Upper lobe of left lung (tissue), 6 donors: ENCODE measurements around the gene KIFBP. TPM values are rescaled to one million over a fixed set of nuclear protein-coding genes. Genes with fewer than 3 reads are reported as not detected.
"Not testable (repeated sequence)": the region's sequence is repeated elsewhere in the genome, so short reads cannot be mapped to it uniquely, and the experiment has no call there.

Source experiments
- ATAC-seq, 2 donors: fragments of 200-7000 bp; cut with Tn5 transposase; one replicate each; pipeline ENCODE4 v1.9.1; 2022; ENCODE audit warnings: mild to moderate bottlenecking in 2 of 2, moderate library complexity in 2 of 2; ENCODE audit not compliant: low FRiP score in 2 of 2
- DNase-seq, 2 donors: peaks; one replicate each; pipeline ENCODE4 v3.0.0-alpha.2; 2019 to 2020
- H3K27ac ChIP-seq, 4 donors: fragments of 200-600 bp; sonication (generic); one replicate each; pipeline ENCODE4 v1.5.1; 2016 to 2019
- H3K27me3 ChIP-seq, 4 donors: fragments of 200-600 bp; sonication (generic); one replicate each; pipeline ENCODE4 v1.5.1; 2017 to 2019
- H3K36me3 ChIP-seq, 4 donors: fragments of 200-600 bp; sonication (generic); one replicate each; pipeline ENCODE4 v1.5.1; 2016 to 2019
- H3K4me1 ChIP-seq, 4 donors: fragments of 200-600 bp; sonication (generic); one replicate each; pipeline ENCODE4 v1.5.1; 2018 to 2019
- H3K4me3 ChIP-seq, 4 donors: fragments of 200-600 bp; sonication (generic); one replicate each; pipeline ENCODE4 v1.5.1; 2017 to 2019; ENCODE audit warnings: mild to moderate bottlenecking in 2 of 4, moderate library complexity in 1 of 4
- H3K9me3 ChIP-seq, 4 donors: fragments of 200-600 bp; sonication (generic); one replicate each; pipeline ENCODE4 v1.5.1; 2018 to 2019
- CTCF ChIP-seq, 6 experiments: fragments of 450-650 bp in 4 of 6; fragments of 200-600 bp in 2 of 6; sonication (generic) in 2 of 6; IDR thresholded peaks; one replicate each; pipeline ENCODE4 v1.5.1; 2016 to 2019; ENCODE audit warnings: antibody characterized with exemption in 6 of 6
- EP300 ChIP-seq, 4 donors: sonication (generic); formaldehyde crosslinking; IDR thresholded peaks; one replicate each; pipeline ENCODE4 v1.5.1; 2017; ENCODE audit warnings: antibody characterized with exemption in 4 of 4, control low read depth in 2 of 4
- POLR2A ChIP-seq, 4 donors: fragments of 450-650 bp; IDR thresholded peaks; one replicate each; pipeline ENCODE4 v1.5.1; 2016 to 2017; ENCODE audit warnings: antibody characterized with exemption in 4 of 4, mild to moderate bottlenecking in 2 of 4
- POLR2AphosphoS5 ChIP-seq, 2 donors: sonication (generic); formaldehyde crosslinking; IDR thresholded peaks; one replicate each; pipeline ENCODE4 v1.5.1; 2017; ENCODE audit warnings: antibody characterized with exemption in 2 of 2
- WGBS, 2 donors: methylation state at CpG; one replicate each; pipeline ENCODE4 v1.1.5; 2017 to 2018; 5-methylcytosine and 5-hydroxymethylcytosine counted together
- total RNA-seq, 6 donors: library from RNA; depleted of rRNA in 4 of 6; stranded (reverse); fragments of >200 nt in 4 of 6; gene quantifications; one replicate each; pipeline versions ENCODE4 v1.1.0 to v1.2.1, GENCODE V29; 2016 to 2021
- donor health status: DM: no; HTN: no; CAD: no; lungs with moderate emphysema.
- donor health status: DM: no; HTN: yes; CAD: no; lungs with severe emphysema.

The KIFBP gene
- total RNA-seq, 6 donors from 2014 or later: 18.9 to 27.6 (median 21.4) TPM

- H3K27me3 ChIP-seq: no peaks in the 10 kb centered on the region
- ATAC-seq: no peak
- no peaks in the 10 kb centered on the region for H3K36me3 ChIP-seq
- no peak for DNase-seq
- H3K4me1 ChIP-seq: no peaks in the 10 kb centered on the region
- no peak for TF ChIP-seq POLR2AphosphoS5 (IDR thresholded peaks at IDR 0.05)
- no peak overlapping the region for H3K27ac ChIP-seq
- H3K9me3 ChIP-seq: no peaks in the 10 kb centered on the region
- H3K4me3 ChIP-seq: no peak overlapping the region
- 75 to 80% methylated on average over 4 of the region's 4 CpGs for WGBS, 2 donors
Observed at GRCh38 chr10:69033256-69033655, 44.7 kb downstream of the KIFBP start.

- no peak for TF ChIP-seq EP300 (IDR thresholded peaks at IDR 0.05)
- TF ChIP-seq POLR2A (IDR thresholded peaks at IDR 0.05): no peak
- no peak for TF ChIP-seq POLR2AphosphoS5 (IDR thresholded peaks at IDR 0.05)
- no peak for TF ChIP-seq CTCF (IDR thresholded peaks at IDR 0.05)
- H3K4me3 ChIP-seq: no peak overlapping the region
- WGBS, 2 donors: 89 to 92% methylated on average over 1 of the region's 1 CpG
- ATAC-seq: no peak
- DNase-seq: no peak
- H3K27ac ChIP-seq: no peak overlapping the region
- H3K9me3 ChIP-seq: no peaks in the 10 kb centered on the region
- H3K36me3 ChIP-seq: no peaks in the 10 kb centered on the region
- no peaks in the 10 kb centered on the region for H3K4me1 ChIP-seq
- no peaks in the 10 kb centered on the region for H3K27me3 ChIP-seq
Observed at GRCh38 chr10:69037489-69037888, 48.9 kb downstream of the KIFBP start.

- H3K27ac ChIP-seq, H3K4me3 ChIP-seq, DNase-seq, H3K27me3 ChIP-seq, H3K9me3 ChIP-seq, H3K4me1 ChIP-seq, H3K36me3 ChIP-seq, ATAC-seq: not testable (repeated sequence)
- WGBS, 2 donors: 72 to 73% methylated on average over 5 of the region's 5 CpGs
Observed at GRCh38 chr10:69040904-69041303, 52.3 kb downstream of the KIFBP start.

GRCh38 chr10:69042417-69042816 is 53.8 kb downstream of the KIFBP start:
- WGBS, 2 donors: 87% methylated on average over 5 of the region's 5 CpGs; no CpG with 5 or more reads in 1 of the 2 donors
- Histone ChIP-seq H3K36me3 (no peaks in the 10 kb centered on the region), H3K27ac (no peak overlapping the region), H3K4me1 (peaks cover 11 to 15% (median 12%) of the 10 kb centered on the region in 4 donors), H3K9me3 (no peaks in the 10 kb centered on the region), H3K27me3 (no peaks in the 10 kb centered on the region), H3K4me3 (no peak overlapping the region)
- ATAC-seq: no peak
- TF ChIP-seq EP300 (IDR thresholded peaks at IDR 0.05): no peak
- no peak for TF ChIP-seq CTCF (IDR thresholded peaks at IDR 0.05)
- no peak for TF ChIP-seq POLR2A (IDR thresholded peaks at IDR 0.05)
- no peak for TF ChIP-seq POLR2AphosphoS5 (IDR thresholded peaks at IDR 0.05)
- no peak for DNase-seq

- DNase-seq (no peak), ATAC-seq (no peak)
- H3K9me3 ChIP-seq: no peaks in the 10 kb centered on the region
- WGBS, 2 donors: 93 to 95% methylated on average over 6 of the region's 6 CpGs
- H3K4me1 ChIP-seq: peaks cover 11 to 20% (median 12%) of the 10 kb centered on the region in 4 donors
- no peaks in the 10 kb centered on the region for H3K36me3 ChIP-seq
- no peak overlapping the region for H3K4me3 ChIP-seq
- H3K27ac ChIP-seq: no peak overlapping the region
- TF ChIP-seq EP300 (IDR thresholded peaks at IDR 0.05) (no peak), POLR2A (IDR thresholded peaks at IDR 0.05) (no peak), POLR2AphosphoS5 (IDR thresholded peaks at IDR 0.05) (no peak), CTCF (IDR thresholded peaks at IDR 0.05) (no peak)
- no peaks in the 10 kb centered on the region for H3K27me3 ChIP-seq
Observed at GRCh38 chr10:69042838-69043237, 54.2 kb downstream of the KIFBP start.

GRCh38 chr10:69043931-69044531 is 55.4 kb downstream of the KIFBP start:
- DNase-seq (no peak), ATAC-seq (no peak)
- 65 to 76% methylated on average over 10 of the region's 10 CpGs for WGBS, 2 donors
- H3K4me1 ChIP-seq: peaks cover 13 to 27% (median 18%) of the 10 kb centered on the region in 4 donors
- no peaks in the 10 kb centered on the region for H3K9me3 ChIP-seq
- no peaks in the 10 kb centered on the region for H3K27me3 ChIP-seq
- peak overlapping the region; percentile 79 to 89 (median 85) for H3K27ac ChIP-seq
- TF ChIP-seq POLR2AphosphoS5 (IDR thresholded peaks at IDR 0.05) (no peak), CTCF (IDR thresholded peaks at IDR 0.05) (no peak), POLR2A (IDR thresholded peaks at IDR 0.05) (no peak), EP300 (IDR thresholded peaks at IDR 0.05) (no peak)
- H3K36me3 ChIP-seq: no peaks in the 10 kb centered on the region
- H3K4me3 ChIP-seq: no peak overlapping the region
